Measurements from ENCODE around the gene ITGB4.
A peak's percentile ranks its signal among the peaks of the same experiment; 100 is the strongest.

The ITGB4 gene

GRCh38 chr17:75731716-75732498 lies 10.6 kb downstream of the ITGB4 start:
- DNase-seq = no peak

DNA sequence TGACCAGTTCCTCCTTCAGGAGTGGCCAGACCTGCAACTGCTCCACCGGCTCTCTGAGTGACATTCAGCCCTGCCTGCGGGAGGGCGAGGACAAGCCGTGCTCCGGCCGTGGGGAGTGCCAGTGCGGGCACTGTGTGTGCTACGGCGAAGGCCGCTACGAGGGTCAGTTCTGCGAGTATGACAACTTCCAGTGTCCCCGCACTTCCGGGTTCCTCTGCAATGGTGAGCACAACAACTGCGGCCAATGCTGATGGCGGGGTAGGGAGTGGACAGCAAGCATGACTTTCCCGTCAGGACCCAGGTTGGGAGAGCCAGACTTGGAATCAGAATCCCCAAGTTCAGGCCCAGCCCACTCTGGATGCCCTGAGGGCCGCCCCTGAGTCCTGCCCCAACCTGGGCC lies 12.2 kb downstream of the ITGB4 start:
- no peak for DNase-seq

- no peak for DNase-seq
Observed at GRCh38 chr17:75734674-75735294, 13.5 kb downstream of the ITGB4 start.

DNA sequence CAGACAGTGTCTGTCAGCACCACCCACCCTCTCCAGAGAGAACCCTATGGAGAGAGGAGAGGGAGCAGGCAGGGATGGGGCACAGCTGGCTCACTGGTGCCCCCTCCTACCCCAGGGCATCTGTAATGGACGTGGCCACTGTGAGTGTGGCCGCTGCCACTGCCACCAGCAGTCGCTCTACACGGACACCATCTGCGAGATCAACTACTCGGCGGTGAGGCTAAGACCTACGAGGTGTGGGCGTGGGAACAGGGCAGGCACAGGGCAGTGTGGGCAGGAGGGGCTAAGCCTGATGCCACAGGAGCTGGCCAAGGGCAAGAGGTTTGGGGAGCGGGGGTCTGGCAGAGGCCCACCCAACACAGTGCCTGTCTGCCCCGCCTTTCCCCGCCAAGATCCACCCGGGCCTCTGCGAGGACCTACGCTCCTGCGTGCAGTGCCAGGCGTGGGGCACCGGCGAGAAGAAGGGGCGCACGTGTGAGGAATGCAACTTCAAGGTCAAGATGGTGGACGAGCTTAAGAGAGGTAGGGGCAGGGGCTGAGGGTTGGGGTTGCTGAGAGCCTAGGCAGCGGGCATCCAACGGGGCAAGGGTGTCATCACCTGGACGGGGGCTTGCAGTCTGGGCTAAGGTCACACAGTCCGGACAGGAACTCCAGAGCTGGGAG lies 15.0 kb downstream of the ITGB4 start:
- no peak for DNase-seq

DNA sequence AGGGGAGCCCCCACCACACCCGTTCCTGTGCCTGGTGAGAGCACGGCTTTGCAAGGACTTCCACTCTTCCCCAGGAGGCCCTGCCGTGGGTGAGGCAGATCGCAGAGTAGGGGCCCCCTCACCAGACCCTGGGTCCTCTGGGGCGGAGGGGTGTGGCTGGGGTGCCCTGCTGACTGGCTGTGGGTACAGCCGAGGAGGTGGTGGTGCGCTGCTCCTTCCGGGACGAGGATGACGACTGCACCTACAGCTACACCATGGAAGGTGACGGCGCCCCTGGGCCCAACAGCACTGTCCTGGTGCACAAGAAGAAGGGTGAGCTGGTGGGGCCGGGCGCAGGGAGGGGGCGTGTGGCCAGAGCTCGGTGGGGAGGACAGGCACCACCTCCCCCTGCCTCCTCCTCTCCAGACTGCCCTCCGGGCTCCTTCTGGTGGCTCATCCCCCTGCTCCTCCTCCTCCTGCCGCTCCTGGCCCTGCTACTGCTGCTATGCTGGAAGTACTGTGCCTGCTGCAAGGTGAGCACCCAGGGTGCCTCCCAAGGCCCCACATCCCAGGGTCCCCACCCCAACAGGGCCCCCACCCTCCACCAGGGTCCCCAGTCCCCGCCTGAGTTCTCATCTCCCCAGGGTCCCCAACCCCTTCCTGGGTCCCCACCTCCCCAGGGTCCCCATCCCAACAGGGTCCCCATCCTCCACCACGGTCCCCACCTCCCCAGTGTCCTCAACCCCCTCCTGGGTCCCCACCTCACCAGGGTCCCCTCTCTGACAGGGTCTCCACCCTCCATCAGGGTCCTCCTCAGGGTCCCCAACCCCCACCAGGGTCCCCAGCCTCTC lies 16.1 kb downstream of the ITGB4 start:
- DNase-seq = no peak

GRCh38 chr17:75738218-75738802 lies 17.1 kb downstream of the ITGB4 start:
- DNase-seq = peak in 1 of 2 donors; percentile 15

DNA sequence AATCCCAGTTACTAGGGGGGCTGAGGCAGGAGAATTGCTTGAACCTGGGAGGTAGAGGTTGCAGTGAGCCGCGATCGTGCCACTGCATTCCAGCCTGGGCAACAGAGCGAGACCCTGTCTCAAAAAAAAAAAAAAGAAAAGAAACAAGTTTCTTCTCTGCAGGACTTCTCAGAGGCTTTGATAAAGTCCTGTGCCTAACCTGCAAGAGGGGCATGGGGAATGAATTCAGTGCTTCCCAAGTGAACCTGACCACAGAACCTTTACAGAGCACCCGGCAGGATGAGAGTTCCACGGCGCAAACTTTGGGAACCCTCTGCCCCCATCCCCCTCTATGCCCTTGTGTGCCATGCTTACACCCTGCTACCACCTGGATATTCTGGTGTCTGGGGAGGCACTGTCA lies 17.9 kb downstream of the ITGB4 start:
- DNase-seq = no peak

GRCh38 chr17:75739801-75740200 lies 18.5 kb downstream of the ITGB4 start:
- no peak for DNase-seq

- no peak for DNase-seq
Observed at GRCh38 chr17:75740215-75740614, 19.0 kb downstream of the ITGB4 start.

GRCh38 chr17:75740631-75741077 lies 19.4 kb downstream of the ITGB4 start:
- DNase-seq = no peak

GRCh38 chr17:75742337-75742736 lies 21.1 kb downstream of the ITGB4 start:
- DNase-seq = no peak

DNA sequence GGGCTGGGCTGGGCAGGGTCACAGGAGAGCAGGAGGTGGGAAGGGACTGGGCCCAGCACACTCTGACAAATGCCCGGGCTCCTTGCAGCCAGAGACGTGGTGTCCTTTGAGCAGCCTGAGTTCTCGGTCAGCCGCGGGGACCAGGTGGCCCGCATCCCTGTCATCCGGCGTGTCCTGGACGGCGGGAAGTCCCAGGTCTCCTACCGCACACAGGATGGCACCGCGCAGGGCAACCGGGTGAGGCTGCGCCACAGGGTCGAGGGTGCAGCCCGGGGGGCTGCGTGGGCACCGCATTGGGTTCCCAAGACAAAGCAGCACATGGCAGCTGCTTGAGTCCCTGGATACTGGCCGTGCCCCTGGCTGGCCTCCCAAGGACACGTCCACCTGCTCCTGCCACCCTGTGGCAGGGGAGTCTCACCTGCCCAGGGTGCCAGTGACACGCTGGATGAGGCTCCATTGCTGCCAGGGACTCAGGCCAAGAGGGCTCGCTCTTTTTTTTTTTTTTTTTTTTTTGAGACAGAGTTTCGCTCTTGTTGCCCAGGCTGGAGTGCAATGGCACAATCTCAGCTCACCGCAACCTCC lies 22.5 kb downstream of the ITGB4 start:
- DNase-seq = no peak

- DNase-seq = no peak
Observed at GRCh38 chr17:75748706-75749105, 27.4 kb downstream of the ITGB4 start.

DNA sequence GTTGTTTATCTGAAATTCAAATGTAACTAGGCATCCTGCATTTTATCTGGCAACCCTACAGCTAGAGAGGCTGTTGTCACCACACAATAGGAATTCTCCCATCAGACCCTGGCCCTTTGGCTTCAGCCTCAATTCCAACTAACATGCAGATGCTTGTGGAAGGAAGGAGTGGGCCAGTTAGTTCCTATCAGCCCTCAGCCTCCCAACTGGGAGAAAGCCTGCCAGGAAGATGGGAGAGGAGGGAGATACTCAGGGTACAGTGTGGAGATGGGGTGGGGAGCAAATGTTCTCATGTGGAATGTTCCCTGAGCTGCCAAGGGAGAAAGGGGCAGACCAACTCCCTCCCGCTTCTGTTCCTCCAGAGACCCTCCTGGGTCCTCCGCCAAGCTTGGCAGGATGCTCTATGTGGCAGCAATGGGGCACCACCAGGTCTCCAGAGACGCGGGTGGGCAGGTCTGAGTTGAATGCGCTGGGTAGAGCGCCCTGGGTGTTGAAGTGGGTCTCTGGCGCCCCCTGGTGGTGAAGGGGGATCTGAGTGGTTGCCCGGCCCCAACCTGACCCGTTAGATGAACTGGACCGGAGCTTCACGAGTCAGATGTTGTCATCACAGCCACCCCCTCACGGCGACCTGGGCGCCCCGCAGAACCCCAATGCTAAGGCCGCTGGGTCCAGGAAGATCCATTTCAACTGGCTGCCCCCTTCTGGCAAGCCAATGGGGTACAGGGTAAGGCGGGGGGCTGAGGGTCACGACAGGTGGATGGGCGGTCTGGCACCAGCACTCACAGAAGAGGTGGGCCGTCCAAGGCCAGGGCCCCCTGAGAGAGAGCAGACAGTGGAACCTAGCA lies 28.5 kb downstream of the ITGB4 start:
- peak; percentile 60 to 77 for DNase-seq

GRCh38 chr17:75750661-75751423 lies 29.6 kb downstream of the ITGB4 start:
- DNase-seq = no peak

- DNase-seq = no peak
Observed at GRCh38 chr17:75751676-75752404, 30.6 kb downstream of the ITGB4 start.

DNA sequence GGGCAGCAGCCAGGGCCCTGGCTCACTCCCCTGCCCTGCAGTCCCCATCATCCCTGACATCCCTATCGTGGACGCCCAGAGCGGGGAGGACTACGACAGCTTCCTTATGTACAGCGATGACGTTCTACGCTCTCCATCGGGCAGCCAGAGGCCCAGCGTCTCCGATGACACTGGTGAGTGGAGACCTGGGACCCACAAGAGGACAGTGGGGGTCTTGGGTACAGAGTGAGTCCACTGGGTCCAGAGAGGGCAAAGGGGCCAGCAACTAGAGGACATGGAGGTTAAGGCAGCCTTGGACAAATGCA lies 31.1 kb downstream of the ITGB4 start:
- DNase-seq = no peak

DNA sequence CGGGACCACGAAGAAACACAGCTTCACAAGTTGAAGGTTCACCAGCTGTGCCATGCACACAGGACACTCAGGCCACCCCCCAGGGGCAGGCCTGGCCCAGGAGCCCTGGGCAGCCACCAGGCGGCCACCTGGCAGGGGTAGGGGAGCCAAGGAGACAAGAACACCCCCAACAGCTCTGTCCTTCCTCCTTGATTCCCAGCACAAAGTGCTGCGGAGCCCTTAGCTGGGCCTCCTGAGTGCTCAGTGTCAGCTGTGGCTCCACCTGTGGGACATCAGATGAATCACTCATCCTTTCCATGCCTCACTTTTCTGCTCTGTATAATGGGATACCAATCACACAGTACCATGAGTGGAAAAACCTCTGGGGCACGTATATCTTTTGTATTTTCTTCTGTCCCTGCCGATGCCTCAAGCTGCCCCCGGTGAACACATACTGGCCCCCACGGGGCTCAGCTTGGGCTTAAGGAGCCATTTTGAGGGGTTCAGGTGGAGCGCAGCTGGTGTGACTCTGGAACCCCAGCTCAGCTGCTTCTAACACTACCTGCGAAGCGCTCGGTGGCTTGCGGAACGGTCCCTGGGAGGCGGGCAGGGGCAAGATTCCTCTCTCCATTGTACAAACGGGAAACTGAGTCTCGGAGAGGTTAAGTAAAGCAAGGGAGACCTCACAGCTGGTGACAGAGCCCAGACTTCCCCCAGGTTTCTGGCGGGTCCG lies 31.7 kb downstream of the ITGB4 start:
- DNase-seq = no peak

Data from hippocampal formation (tissue), 2 donors.